HG02642 (cell line): ENCODE results near the gene CHST2.
A peak's percentile ranks its signal among the peaks of the same experiment; 100 is the strongest.

Experiments
- ATAC-seq: cut with Tn5 transposase; IDR thresholded peaks from one replicate; pipeline ENCODE4 v1.9.1; 2021; ENCODE audit warnings: mild to moderate bottlenecking; ENCODE audit not compliant: unreplicated experiment, poor library complexity

Gene CHST2

GRCh38 chr3:143128227-143128955 lies 8.8 kb downstream of the CHST2 start:
- no peak for ATAC-seq

- ATAC-seq = no peak
Measured at GRCh38 chr3:143132246-143132980, 12.8 kb downstream of the CHST2 start.

- ATAC-seq = no peak
Measured at GRCh38 chr3:143134471-143134870, 14.9 kb downstream of the CHST2 start.

GRCh38 chr3:143135150-143135549 lies 15.6 kb downstream of the CHST2 start:
- ATAC-seq = no peak

GRCh38 chr3:143137435-143138036 lies 18.0 kb downstream of the CHST2 start:
- no peak for ATAC-seq

GRCh38 chr3:143138953-143139352 lies 19.4 kb downstream of the CHST2 start:
- ATAC-seq = no peak

- ATAC-seq = no peak
Measured at GRCh38 chr3:143139762-143140161, 20.2 kb downstream of the CHST2 start.

GRCh38 chr3:143140550-143140949 lies 21.0 kb downstream of the CHST2 start:
- ATAC-seq = no peak

GRCh38 chr3:143142354-143142753 lies 22.8 kb downstream of the CHST2 start:
- ATAC-seq = no peak

- ATAC-seq = no peak
Measured at GRCh38 chr3:143145906-143146305, 26.3 kb downstream of the CHST2 start.

GRCh38 chr3:143146486-143147274 lies 27.1 kb downstream of the CHST2 start:
- no peak for ATAC-seq

- no peak for ATAC-seq
Measured at GRCh38 chr3:143147707-143148106, 28.1 kb downstream of the CHST2 start.

GRCh38 chr3:143150071-143150470 lies 30.5 kb downstream of the CHST2 start:
- no peak for ATAC-seq

- ATAC-seq = no peak
Measured at GRCh38 chr3:143151004-143151731, 31.6 kb downstream of the CHST2 start.

- ATAC-seq = no peak
Measured at GRCh38 chr3:143152043-143152442, 32.5 kb downstream of the CHST2 start.

- no peak for ATAC-seq
Measured at GRCh38 chr3:143155756-143156155, 36.2 kb downstream of the CHST2 start.

- peak; percentile 91 for ATAC-seq
Measured at GRCh38 chr3:143158014-143158988, 38.7 kb downstream of the CHST2 start.

GRCh38 chr3:143160437-143160836 lies 40.9 kb downstream of the CHST2 start:
- no peak for ATAC-seq

- no peak for ATAC-seq
Measured at GRCh38 chr3:143163562-143164100, 44.1 kb downstream of the CHST2 start.
